Suprapubic skin (tissue), 4 donors: Measurements from ENCODE around the gene CHD1L.
"Not testable (repeated sequence)": the region's sequence is repeated elsewhere in the genome, so short reads cannot be mapped to it uniquely, and the experiment has no call there.

Source experiments
- EP300 ChIP-seq: sonication (generic); formaldehyde crosslinking; IDR thresholded peaks from one replicate; pipeline ENCODE4 v1.6.1; 2017; ENCODE audit warnings: antibody characterized with exemption
- POLR2A ChIP-seq, 2 donors: fragments of 450-650 bp; IDR thresholded peaks; one replicate each; pipeline ENCODE4 v1.6.1; 2017; ENCODE audit warnings: antibody characterized with exemption in 2 of 2, mild to moderate bottlenecking in 2 of 2, moderate library complexity in 2 of 2
- POLR2AphosphoS5 ChIP-seq, 3 donors: sonication (generic); formaldehyde crosslinking; IDR thresholded peaks; one replicate each; pipeline ENCODE4 v1.6.1; 2017; ENCODE audit warnings: antibody characterized with exemption in 3 of 3
- TF ChIP-seq, protein P1 (sequence below), 2 donors: fragments of 200-600 bp in 1 of 2; fragments of 450-650 bp in 1 of 2; sonication (generic) in 1 of 2; IDR thresholded peaks; one replicate each; pipeline ENCODE4 v1.5.1; 2016 to 2019; ENCODE audit warnings: antibody characterized with exemption in 2 of 2, mild to moderate bottlenecking in 1 of 2, moderate library complexity in 1 of 2

DNA sequence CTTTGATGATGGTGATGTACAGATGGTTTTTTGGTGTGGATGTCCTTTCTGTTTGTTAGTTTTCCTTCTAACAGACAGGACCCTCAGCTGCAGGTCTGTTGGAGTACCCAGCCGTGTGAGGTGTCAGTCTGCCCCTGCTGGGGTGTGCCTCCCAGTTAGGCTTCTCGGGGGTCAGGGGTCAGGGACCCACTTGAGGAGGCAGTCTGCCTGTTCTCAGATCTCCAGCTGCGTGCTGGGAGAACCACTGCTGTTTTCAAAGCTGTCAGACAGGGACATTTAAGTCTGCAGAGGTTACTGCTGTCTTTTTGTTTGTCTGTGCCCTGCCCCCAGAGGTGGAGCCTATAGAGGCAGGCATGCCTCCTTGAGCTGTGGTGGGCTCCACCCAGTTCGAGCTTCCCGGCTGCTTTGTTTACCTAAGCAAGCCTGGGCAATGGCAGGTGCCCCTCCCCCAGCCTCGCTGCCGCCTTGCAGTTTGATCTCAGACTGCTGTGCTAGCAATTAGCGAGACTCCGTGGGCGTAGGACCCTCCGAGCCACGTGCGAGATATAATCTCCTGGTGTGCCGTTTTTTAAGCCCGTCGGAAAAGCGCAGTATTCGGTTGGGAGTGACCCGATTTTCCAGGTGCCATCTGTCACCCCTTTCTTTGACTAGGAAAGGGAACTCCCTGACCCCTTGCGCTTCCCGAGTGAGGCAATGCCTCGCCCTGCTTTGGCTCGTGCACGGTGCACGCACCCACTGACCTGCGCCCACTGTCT is 84.6 kb downstream of the CHD1L start:
- not testable (repeated sequence) for TF ChIP-seq EP300; POLR2A (IDR thresholded peaks at IDR 0.05); POLR2AphosphoS5 (IDR thresholded peaks at IDR 0.05)
- TF ChIP-seq, protein P1, sequence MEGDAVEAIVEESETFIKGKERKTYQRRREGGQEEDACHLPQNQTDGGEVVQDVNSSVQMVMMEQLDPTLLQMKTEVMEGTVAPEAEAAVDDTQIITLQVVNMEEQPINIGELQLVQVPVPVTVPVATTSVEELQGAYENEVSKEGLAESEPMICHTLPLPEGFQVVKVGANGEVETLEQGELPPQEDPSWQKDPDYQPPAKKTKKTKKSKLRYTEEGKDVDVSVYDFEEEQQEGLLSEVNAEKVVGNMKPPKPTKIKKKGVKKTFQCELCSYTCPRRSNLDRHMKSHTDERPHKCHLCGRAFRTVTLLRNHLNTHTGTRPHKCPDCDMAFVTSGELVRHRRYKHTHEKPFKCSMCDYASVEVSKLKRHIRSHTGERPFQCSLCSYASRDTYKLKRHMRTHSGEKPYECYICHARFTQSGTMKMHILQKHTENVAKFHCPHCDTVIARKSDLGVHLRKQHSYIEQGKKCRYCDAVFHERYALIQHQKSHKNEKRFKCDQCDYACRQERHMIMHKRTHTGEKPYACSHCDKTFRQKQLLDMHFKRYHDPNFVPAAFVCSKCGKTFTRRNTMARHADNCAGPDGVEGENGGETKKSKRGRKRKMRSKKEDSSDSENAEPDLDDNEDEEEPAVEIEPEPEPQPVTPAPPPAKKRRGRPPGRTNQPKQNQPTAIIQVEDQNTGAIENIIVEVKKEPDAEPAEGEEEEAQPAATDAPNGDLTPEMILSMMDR (IDR thresholded peaks at IDR 0.05), result not testable (repeated sequence)
